Stimulated activated CD8-positive, alpha-beta memory T cell treated with anti-CD3 and anti-CD28 coated beads, Interleukin-7, amount 100 ng/mL, for 24 hours (primary cell): Measurements from ENCODE around the gene RBMS3.
"Not testable (repeated sequence)": the region's sequence is repeated elsewhere in the genome, so short reads cannot be mapped to it uniquely, and the experiment has no call there.

Experiments used
- DNase-seq: peaks from one replicate; pipeline ENCODE4 v3.0.0-alpha.2; 2020; ENCODE audit warnings: low read depth

RBMS3 gene

GRCh38 chr3:29618395-29619282, 337.8 kb downstream of the RBMS3 start:
- no peak for DNase-seq

DNA sequence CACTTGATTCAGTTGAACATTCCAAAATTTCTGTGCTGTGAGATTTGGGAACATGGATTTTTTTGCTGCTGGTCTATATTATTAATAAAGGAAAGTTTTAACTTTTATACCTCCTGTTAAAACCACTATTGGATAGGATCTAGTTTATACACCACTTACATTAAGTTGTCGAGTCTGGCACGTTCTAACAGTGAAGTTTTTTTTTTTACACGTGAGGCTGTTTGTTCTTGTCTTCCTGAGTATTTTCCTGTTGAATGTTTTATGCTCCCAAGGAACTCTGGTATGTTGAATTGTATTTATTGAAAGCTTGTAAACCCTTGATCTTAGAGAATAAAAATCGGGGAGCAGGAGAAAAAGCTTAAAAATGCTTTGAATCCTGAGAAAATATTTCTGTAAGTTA, 338.8 kb downstream of the RBMS3 start:
- no peak for DNase-seq

DNA sequence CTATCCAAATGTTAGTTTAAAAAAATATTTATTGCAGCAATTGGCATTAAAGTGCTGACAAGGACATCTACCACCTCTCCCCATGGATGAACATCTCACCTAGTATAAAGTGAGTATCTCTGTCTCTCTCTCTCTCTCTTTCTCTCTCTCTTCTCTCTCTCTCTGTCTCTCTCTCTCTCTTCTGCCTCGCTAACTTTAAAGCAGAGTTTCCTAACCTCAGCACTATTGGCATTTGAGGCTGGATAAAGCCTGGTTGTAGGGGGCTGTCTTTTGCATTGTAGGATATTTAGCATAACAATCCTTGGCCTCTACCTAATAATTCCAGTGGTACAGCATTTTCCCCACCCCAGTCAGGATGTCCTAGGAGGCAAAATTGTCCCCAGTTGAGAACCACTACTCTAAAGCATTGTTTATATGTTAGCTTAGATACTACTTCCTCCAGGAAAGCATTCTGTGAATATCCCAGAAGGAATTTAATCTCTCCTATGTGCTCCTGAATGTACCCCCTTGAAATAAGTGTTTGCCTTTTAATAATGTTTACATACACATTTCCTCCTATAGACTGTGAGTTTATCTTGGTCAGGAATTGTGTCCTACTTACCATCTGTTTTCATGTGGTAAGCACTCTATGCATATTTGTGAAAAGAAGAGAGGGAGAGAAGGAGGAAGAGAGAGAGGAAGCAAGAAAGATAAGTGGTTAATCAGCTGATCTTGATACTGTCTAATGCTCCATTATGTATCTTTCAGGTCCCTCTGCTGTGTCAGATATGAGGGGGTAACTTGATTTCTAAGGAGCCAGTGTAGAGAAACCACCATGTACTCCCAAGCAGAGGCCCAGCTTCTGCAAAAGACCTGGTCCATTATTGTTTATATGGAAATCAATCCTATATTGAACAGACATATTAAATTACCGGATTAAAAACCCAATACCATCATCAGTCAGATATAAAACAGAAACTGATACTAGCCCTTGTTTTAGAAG, 346.6 kb downstream of the RBMS3 start:
- DNase-seq: no peak

- DNase-seq: no peak
Measured at GRCh38 chr3:29628795-29629194, 347.9 kb downstream of the RBMS3 start.

- no peak for DNase-seq
Measured at GRCh38 chr3:29635888-29636287, 355.0 kb downstream of the RBMS3 start.

DNA sequence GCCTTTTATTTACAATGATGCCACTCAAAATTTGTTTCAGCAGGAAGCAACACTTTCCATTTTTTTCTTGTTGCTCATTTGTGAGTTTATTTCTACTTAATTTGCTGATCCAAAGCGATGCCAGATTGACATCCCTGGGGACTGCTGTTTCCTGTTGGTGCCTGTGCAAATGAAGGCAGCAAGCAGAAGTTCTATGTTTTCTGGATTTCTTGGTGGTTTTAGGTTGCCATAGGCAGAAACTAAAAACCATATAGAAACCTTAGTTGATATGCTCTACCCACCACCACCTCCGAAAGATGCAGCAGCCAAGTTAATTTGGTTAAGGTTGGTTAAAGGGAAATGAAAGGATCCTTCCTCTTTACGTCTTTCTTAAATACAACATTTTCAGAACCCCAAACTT, 356.2 kb downstream of the RBMS3 start:
- DNase-seq: no peak

DNA sequence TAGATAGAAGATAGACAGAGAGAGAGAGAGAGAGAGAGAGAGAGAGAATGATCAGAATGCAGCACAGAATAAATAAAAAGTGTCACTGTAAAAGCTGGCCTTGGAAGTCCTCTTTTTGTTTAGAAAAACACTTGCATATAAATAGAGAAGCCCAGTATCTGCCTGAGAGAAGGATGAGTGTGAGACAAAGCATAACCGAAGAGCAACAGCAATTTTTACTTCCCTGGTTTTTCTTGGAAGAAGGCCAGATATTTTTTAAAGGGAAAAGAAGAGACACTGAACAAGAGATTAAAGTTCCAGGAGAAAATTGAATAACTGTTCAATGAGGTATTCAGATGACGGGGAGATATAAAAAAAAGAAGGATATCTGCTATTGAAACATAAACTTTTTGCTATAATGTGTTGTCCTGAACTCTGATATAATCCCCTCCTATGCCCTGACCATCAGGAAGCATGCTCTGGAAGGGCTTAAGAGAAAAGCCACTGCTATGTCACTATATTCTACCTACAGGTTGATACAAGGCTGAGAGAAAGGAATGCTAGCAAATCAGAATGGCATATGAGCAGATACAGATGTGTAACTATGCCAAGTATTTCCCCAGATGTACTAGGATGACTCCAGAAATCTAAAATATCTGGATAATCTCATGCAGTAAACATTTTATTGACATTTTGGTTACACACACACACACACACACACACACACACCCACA, 358.9 kb downstream of the RBMS3 start:
- DNase-seq: no peak

GRCh38 chr3:29642393-29643033, 361.6 kb downstream of the RBMS3 start:
- no peak for DNase-seq

- no peak for DNase-seq
Measured at GRCh38 chr3:29643034-29643425, 362.2 kb downstream of the RBMS3 start.

DNA sequence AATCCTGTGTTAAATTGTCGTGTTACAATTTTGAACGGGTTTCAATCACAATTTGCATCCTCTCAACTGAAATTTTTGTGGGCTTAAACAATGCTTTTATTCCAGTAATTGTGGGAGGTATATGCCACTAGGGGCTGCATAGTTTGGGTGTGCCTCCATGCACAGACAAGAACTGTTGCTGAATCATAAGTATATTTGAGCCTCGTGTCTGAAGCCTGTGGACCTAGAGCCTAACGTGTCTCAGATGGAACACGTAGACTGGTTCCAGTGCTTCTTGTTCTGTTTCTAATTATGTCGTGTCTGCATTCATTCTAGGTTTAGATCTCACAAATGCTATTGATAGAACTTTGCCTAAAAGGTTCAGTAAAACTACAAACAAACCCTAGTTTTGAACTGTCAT, 363.4 kb downstream of the RBMS3 start:
- DNase-seq: no peak

- DNase-seq: no peak
Measured at GRCh38 chr3:29644956-29645636, 364.2 kb downstream of the RBMS3 start.

DNA sequence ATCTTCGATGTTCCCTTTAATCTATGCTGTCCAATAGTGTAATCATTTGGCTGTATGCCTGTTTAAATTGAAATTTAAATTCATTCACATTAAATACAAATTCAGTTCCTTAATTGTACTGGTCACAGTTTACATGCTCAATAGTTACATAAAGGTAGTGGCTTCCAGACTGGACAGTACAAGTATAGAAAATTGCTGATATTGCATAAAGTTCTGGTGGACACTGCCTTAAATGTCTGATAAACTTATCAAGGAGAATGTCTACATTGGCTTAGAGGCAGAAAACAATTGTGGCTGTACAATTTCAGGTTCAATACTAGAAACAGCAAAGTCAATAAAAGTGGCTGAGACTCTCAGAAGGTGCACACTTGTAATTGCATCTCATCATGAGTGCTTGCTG, 365.2 kb downstream of the RBMS3 start:
- DNase-seq: no peak

- DNase-seq: no peak
Measured at GRCh38 chr3:29649815-29650547, 369.1 kb downstream of the RBMS3 start.

- DNase-seq: no peak
Measured at GRCh38 chr3:29653680-29654079, 372.8 kb downstream of the RBMS3 start.

DNA sequence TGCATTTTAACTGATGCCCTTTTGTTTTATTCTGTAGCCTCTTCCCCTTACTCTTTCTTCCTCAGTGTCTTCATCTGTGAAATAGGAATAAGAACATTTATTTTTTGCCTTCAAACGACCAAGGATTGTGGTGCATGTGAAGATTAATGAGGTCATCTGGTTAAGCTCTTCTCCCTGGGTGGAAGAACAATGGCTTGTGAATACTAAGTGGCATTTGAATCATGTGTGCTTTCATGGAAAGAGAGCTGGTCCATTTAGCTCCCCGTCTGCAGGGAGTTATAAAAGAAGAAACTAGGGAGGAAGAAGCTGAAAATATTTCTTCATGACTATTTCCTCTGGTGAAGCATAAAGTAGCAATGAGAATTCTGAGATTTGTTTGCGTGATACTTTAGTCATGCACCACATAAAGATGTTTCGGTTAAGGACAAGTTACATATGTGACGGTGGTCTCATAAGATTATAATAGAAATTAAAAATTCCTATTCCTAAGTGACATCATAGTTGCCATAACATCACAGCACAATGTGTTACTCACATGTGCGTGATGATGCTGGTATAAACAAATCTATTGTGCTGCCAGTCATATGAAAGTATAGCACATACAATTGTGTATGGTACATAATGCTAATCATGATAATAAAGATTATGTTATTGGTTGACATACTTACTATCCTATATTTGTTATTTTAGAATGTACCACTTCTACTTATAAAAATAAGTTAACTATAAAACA, 374.3 kb downstream of the RBMS3 start:
- no peak for DNase-seq

DNA sequence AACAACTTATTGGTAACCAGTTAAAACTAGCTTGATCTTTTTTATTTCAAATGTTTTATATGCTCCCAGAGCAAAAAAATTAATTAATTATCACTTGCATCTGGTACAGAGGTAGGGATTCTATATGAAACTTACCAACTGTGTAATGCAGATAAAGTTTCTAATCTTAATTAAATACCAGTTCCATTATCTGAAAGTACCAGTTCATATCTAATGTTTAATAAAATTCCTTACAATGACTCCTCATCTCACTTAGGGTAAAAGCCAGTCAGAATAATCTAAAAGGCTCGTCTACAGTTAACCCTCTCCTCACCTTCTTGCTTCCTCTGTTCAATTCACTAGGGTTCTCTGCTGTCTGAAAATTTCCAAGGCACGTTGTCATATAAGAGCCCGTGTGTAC, 384.8 kb downstream of the RBMS3 start:
- DNase-seq: no peak

GRCh38 chr3:29668233-29668632, 387.4 kb downstream of the RBMS3 start:
- no peak for DNase-seq

- DNase-seq: no peak
Measured at GRCh38 chr3:29668728-29669127, 387.9 kb downstream of the RBMS3 start.

- DNase-seq: not testable (repeated sequence)
Measured at GRCh38 chr3:29670476-29670875, 389.6 kb downstream of the RBMS3 start.

- DNase-seq: no peak
Measured at GRCh38 chr3:29677421-29677820, 396.6 kb downstream of the RBMS3 start.
